NCI-H748 treated with DMSO at 0.1 percent for 48 hours (cell line): Measurements from ENCODE around the gene CHRM1.
A peak's percentile ranks its signal among the peaks of the same experiment; 100 is the strongest.

Experiments
- DNase-seq: peaks from one replicate; lab custom pipeline; 2025; lab: John Stamatoyannopoulos, UW

CHRM1 gene

DNA sequence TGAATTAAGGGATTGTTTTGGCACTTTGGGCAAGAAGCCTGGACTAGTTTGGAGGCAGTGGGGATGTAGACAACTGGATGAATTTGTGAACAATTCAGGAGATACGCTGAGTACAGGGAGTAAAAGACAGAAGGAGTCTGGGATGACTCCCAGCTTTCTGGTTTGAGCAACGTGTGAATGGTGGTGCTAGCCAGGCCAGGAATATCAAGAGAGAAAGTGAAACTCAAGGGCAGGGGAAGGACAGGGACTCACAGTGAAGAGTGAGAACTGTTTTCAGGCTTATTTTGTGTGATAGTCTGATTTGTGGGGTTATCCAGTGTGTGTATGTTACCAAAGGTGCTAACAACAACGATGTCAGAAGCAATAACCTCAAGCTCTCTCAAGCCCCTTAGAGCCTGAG lies 15.9 kb downstream of the CHRM1 start:
- DNase-seq = no peak

DNA sequence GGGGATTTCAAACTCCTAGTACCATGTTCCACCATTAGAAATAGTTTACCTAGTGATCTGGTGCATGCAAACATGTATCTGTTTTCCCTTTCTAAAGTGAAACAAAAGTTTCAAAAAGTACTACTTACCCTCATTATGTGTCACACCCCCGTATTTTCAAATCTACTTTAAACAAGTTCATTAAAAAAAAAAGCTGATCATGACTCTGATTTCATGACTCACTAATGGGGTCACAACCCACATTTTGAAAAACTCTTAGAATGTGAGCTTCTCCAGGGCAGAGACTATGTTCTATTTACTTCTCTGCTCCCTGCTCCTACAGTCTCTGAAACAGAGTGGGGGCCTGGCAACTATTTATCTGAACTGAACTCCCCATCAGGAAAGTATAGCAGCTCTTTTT lies 18.2 kb downstream of the CHRM1 start:
- DNase-seq = no peak

DNA sequence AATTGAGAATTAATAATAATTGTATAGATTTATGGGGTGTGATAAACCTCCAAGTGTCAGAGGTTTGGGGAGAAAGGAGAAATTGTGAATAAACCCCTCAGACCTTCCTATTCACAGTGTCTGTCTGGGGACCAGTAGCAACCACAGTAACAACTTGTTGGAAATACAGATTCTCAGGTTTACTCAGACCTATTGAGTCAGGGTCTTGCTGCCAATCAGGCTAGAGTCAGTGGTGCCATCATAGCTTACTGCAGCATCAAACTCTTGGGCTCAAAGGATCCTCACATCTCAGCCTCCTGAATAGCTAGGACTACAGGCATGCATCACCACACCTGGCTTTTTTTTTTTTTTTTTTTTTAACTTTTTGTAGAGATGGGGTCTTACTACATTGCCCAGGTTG lies 23.1 kb downstream of the CHRM1 start:
- DNase-seq = no peak

DNA sequence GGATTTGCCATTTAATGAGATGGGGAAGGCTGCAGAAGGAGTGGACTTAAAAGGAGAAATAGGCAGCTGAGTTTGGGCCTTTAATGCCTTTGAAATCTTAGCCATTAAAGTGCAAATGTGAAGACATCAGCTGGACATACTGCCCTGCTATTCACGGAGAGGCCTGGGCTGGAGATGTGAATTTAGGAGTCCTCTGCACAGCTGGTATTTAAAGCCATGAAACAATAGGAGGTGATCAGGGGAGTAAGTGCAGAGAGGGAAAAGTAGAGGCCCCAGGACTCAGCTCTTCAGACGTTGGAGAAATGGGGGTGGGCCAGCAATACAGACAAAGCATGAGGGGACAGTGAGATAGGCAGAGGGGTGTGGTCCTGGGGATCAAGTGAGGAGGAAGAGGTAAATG lies 23.9 kb downstream of the CHRM1 start:
- DNase-seq = no peak

DNA sequence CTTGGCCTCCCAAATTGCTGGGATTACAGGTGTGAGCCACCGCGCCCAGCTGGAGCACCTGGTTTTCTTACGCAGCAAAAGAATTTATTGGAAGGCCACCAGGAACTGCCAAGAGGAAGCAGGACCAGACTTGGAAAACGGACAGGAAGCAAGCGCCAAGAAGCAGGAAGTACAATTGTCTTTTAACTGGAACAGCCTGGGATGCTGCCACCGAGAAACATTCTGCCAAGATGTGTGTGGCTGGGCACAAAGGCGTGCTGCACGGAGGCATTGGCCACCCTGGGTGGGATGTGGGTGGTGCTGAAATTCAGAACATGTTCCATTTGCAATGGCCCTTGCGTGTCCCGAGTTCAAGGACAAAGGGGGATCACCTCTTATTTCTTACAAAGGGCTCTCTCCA lies 25.1 kb downstream of the CHRM1 start:
- no peak for DNase-seq

DNA sequence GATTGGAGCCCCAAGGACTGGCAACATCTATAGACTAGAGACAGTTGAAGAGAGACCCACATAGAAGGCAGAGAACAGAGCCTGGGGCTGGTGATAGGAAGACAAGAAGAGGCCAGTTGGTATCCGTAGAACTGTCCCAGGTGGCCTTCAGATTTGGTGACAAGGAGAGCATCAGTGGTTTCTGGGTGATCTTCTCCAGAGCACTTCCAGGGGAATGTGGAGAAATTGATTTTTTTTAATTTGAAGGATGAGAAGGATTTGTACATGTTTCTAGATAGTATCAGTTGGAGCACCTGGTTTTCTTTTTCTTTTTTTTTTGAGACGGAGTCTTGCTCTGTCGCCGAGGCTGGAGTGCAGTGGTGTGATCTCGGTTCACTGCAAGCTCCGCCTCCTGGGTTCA lies 25.7 kb downstream of the CHRM1 start:
- no peak for DNase-seq

DNA sequence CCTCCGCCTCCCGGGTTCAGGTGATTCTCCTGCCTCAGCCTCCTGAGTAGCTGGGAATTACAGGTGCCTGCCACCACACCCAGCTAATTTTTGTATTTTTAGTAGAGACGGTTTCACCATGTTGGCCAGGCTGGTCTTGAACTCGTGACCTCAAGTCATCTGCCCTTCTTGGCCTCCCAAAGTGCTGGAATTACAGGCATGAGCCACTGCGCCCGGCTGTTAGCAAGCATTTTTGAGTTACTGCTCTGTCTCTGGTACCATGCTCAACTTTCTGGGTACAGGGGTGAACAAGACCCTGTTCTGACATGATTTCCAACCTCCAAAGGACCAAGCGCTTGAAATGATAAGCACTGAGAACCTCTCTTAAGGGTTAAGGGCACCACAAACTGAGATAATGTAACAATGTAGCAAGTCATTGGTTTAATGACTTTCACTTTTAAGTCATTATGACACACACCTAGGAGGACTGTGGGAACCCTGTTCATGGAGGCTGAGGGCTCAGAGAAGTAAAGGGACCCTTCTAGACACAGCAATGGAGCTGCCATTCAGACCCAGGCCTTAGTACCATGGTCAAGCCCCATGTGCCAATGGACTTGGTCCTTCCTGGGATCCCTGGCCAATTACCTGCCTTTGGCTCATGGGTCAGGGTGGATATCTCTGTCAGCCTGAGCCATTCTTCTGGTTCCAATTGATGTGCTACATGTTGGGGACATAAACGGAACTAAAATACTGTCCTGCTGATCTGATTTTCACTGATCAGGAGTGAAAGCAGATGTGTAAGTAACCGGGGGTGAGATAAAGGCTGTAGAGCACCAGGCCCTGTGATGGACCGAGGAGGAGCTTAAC lies 28.9 kb downstream of the CHRM1 start:
- no peak for DNase-seq

DNA sequence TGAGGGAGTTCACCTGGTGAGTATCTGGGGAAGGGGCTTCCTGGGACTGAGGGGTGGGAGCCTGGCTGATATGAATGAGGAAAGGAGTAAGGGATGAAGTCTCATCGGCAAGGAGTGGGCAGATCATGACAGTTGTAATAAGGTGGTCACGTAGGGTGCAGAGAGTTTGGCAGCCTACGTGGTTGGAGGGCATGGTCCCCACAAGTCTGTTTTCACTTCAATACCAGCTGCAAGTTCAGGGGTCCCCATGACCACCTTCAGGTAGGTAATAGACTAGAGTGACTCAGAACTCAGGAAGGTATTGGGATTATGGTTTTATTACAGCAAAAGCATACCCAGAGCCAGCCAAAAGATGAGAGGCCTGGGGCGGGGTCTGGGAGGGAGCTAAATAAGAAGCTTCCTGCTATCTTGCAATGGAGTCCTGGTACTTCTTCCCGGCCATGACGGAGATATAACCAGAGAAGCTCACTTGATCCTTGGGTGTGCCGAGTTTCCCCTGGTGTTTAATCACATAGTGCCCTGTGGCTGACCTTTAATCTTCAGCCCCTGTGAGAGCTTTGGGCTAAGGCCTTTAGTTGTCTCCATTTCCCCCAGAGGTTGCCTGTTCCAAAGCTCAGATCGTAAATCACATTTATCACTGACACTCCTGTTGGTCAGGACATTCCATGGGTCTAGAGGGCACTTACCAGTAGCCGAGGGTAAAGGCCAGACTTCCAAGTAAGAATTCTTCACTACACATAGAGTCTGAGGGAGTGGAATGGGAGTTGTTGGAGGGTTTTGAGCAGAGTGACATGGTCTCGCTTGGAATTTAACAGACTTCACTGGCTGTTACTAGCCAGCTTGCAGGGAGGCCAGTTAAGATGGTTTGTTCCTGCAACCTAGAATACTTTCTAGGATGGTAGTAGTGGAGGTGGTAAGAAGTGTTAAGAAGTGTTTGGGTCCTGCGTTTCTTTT lies 31.4 kb downstream of the CHRM1 start:
- DNase-seq = no peak

DNA sequence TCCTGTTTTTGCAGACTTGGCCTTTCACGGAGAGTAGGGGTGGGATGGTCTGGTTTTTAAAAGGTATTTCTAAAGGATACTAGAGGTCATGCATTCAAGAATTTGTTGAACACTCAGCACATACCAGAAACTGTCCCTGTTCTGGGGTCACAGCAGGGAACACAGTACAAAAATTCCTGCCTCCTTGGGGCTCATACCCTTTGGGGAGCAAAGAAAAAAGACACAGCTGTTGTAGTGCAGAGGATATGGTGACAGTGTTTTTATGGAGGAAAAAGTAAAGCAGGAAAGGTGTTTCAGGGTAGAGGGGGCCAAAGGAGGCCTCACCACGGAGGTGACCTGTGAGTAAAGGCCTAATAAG lies 32.1 kb downstream of the CHRM1 start:
- no peak for DNase-seq

DNA sequence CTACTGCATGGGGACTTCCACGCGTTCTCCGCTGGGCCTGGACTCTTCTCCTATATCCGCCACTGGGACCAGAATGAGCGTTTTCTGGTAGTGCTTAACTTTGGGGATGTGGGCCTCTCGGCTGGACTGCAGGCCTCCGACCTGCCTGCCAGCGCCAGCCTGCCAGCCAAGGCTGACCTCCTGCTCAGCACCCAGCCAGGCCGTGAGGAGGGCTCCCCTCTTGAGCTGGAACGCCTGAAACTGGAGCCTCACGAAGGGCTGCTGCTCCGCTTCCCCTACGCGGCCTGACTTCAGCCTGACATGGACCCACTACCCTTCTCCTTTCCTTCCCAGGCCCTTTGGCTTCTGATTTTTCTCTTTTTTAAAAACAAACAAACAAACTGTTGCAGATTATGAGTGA lies 32.8 kb downstream of the CHRM1 start:
- no peak for DNase-seq

DNA sequence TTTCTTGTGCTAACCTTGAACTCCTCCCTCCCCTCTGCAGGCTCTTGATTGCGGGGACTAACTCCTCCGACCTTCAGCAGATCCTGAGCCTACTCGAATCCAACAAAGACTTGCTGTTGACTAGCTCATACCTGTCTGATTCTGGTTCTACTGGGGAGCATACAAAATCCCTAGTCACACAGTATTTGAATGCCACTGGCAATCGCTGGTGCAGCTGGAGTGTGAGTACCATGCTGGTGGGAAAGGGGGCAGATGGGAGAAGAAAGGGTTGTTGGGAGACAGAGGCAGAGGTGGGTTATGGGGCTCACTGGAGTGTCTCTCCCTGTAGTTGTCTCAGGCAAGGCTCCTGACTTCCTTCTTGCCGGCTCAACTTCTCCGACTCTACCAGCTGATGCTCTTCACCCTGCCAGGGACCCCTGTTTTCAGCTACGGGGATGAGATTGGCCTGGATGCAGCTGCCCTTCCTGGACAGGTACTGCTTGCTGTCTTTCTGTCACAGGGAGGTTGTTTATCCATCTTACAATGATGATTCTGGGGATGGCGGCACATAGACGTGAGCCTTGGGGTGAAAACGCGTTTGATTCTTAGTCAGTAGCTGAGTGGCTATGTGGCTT lies 35.9 kb downstream of the CHRM1 start:
- no peak for DNase-seq

DNA sequence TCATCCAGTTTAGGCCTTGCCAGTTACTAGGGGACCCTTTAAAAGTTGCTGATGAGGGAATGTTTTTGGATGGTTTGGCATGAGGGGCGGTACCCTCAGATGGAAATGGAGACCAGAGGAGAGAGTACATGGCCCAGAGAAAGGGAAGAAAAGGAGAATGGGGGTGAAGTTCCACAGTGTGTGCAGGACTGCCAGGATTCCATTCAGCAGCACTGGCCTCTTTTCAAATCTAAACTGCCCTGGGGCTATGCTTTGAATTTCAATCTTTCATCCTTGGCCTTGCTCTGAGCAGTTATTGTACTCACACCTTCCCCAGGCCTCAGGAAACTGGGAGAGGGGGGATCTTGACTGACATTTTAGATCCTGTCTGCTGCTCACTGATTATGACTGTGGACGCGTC lies 37.5 kb downstream of the CHRM1 start:
- DNase-seq = no peak

DNA sequence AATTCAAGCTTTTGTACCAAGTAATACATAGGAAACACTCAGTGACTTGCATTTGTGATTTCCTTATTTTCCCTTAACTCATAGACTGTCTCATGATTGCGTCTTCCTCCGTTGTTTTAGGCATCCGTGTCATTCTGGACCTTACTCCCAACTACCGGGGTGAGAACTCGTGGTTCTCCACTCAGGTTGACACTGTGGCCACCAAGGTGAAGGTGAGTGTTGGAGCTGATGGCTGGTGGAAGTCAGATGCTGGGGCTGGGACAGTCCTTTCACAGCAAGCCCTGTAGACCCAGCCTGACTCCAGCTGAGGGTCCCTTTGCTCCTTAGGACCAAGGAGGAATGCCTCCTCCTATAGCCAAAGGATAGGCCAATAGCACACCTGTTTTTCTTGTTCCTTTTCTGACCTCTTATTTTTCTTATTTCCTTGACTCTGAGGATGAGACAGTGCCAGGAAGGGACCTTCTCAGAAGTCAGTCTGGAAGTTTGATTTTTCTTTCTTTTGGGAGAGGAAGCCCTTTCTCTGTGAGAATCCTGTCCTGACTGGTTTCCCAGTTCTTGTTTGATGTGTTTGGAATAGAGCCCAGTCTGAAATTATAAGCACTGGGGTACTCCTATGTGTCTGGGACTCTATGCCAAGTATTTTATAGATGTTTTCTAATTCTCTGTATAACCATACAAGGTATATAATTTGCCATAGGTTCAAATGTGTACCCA lies 38.2 kb downstream of the CHRM1 start:
- no peak for DNase-seq

DNA sequence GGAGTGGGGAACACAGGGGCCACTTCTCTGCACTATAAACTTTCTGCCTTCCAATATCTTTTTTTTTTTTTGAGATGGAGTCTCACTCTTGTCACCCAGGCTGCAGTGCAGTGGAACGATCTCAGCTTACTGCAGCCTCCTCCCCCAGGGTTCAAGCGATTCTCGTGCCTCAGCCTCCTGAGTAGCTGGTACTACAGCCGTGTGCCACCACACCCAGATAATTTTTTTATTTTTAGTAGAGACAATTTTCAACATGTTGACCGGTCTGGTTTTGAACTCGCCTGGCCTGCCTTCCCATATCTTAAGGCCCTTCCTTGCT lies 38.8 kb downstream of the CHRM1 start:
- DNase-seq = no peak

DNA sequence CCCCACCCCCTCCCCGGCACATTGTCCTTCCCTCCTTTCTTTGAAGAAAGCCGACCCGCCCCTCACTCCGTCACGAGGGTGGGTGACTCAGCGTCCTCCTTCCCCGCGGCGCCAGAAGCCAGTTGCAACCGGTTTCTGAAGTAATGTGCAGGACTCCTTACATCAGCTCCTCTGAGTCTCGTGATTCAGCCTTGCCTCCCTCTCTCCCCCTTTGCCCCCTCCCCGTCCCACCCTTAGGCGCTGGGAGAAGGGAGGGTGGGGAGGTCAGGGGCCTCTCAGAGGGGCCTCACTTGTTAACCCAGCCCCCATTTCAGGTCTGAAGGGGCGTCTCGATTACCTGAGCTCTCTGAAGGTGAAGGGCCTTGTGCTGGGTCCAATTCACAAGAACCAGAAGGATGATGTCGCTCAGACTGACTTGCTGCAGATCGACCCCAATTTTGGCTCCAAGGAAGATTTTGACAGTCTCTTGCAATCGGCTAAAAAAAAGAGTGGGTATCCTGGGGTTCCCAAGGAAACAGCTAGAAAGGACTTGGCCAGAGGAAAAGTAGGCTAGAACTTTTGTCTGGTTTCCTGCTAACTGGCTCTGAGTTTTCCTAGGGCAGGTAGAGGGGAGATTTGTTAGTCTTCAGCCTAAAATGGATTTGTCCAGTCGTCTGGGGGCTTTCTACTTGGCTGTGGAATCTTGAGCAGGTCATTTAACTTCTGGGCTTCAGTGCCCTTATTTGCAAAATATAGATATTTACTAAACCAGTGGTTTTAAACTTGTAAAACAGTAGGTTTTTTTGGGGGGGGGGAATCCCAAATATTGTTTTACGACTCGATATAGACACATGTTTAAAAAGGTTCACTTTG lies 39.4 kb downstream of the CHRM1 start:
- peak; percentile 84 for DNase-seq

DNA sequence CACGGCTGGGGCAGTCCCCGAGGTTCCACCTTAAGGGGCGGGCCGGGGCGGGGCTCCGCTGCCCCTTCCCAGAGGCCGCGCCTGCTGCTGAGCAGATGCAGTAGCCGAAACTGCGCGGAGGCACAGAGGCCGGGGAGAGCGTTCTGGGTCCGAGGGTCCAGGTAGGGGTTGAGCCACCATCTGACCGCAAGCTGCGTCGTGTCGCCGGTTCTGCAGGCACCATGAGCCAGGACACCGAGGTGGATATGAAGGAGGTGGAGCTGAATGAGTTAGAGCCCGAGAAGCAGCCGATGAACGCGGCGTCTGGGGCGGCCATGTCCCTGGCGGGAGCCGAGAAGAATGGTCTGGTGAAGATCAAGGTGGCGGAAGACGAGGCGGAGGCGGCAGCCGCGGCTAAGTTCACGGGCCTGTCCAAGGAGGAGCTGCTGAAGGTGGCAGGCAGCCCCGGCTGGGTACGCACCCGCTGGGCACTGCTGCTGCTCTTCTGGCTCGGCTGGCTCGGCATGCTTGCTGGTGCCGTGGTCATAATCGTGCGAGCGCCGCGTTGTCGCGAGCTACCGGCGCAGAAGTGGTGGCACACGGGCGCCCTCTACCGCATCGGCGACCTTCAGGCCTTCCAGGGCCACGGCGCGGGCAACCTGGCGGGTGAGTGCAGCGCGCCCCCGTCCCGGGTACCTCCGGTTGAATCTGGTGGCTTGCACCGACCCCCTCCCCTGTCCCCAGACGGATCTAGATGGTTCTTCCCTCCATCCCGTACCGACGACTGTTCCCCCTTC lies 40.2 kb downstream of the CHRM1 start, which contains the start of gene SLC3A2:
SLC3A2 (plus strand) TSS at position 94 of the 776 bp plus-strand sequence; CDS start at position 222, 128 bp downstream.
- peak; percentile 84 for DNase-seq

DNA sequence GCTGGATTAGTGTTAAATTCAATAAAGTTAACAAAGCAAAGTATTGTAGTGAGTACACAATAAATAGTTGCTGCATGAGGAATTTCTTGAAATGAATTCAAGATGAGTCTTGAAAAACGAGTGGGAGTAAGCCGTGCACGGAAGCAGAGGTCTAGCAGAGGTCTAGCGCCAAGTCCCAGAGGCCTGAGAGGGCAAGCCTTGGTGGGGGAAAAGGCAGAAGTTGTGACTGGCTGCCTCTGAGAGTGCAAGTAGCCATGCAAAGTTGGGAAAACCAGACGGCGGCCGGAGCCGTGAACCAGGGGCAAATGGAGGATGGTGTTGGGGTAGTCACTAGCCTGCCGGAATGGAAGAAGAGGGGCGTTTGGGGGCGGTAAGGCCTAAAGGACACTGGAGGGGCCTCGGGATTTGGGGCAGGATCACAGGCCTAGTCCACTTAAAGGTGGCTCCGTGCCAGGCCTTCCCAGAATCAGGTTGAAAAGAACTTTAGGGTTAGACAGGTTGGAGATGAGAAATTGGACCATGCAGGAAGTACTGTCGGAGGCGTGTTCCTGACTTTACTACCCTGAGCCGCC lies 40.8 kb downstream of the CHRM1 start:
- DNase-seq = no peak

DNA sequence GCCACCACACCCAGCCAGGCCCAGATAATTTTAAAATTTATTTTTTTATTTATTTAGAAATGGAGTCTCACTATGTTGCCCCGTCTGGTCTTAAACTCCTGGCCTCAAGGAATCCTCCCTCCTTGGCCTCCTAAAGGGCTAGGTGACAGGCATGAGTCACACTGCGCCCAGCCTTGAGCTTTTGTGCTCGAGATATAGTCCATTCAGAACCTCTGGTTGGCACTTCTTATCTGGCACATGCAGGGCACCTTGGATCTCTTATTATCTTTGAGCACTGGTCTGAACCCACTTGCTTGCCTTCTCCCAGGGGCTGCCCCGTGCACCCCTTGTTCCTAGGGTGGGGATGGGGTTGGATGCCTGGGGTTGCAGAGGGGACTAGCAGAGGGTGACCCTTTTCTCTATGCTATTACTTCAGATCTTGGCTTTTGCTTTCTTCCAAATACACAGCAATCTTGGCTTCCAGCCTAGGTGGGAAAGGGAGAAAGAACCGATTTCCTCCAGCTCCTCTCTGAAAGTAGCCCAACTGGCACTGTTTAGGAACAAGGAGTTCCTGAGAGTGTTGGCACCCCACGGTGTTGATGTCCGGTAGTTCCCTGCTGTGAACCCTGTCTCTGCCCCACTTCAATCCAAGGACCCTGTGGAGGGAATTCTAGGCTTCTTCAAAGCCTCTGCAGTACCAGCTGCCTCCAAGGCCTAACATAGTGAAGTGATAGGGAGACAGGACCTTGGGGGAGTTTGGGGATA lies 41.8 kb downstream of the CHRM1 start:
- DNase-seq = no peak

DNA sequence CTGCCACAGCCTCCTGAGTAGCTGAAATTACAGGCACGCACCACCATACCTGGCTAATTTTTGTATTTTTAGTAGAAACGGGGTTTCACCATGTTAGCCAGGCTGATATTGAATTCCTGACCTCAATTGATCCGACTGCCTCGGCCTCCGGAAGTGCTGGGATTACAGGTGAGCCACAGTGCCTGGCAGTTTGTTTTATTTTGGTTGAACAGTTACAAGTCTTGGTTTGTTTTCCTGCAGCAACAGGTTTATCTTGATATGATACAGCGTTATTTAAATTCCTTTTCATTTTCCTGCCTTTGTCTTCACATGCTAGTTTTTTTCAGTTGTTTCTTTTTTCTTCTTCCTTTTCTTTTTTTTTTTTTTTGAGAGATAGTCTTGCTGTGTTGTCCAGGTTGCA lies 44.5 kb downstream of the CHRM1 start:
- no peak for DNase-seq
